K562 (cell line): ENCODE measurements around the gene SORT1. TPM values are rescaled to one million over a fixed set of nuclear protein-coding genes. Genes with fewer than 3 reads are reported as not detected.

Source experiments
- CBFA2T3 ChIP-seq: fragments of 450-650 bp; IDR thresholded peaks from 2 replicates; pipeline ENCODE4 v1.6.1; 2017
- CBX8 ChIP-seq: fragments of 200-600 bp; sonication (generic); IDR thresholded peaks from 2 replicates; pipeline ENCODE4 v1.6.1; 2012; ENCODE audit warnings: borderline replicate concordance, mixed run types, low read depth, mild to moderate bottlenecking, moderate library complexity, mixed read lengths, low read length, control low read depth, inconsistent platforms; ENCODE audit not compliant: poor library complexity, severe bottlenecking; ENCODE audit errors: extremely low read depth
- CHD4 ChIP-seq: fragments of 200-600 bp; sonication (generic); IDR thresholded peaks from 3 replicates; pipeline ENCODE4 v1.6.1; 2012; ENCODE audit warnings: low read depth, mild to moderate bottlenecking, mixed read lengths, low read length, inconsistent platforms; ENCODE audit not compliant: insufficient read depth, insufficient replicate concordance, poor library complexity, severe bottlenecking
- CTCFL ChIP-seq: IDR thresholded peaks from 2 replicates; pipeline ENCODE4 v1.6.1; 2011; ENCODE audit warnings: borderline replicate concordance, low read depth, mild to moderate bottlenecking, moderate library complexity, low read length; ENCODE audit not compliant: insufficient read depth, poor library complexity, severe bottlenecking
- FOSL1 ChIP-seq: fragments of 200-800 bp; sonication (Bioruptor generic); conservative IDR thresholded peaks from 2 replicates; pipeline ENCODE4 v1.6.1; 2016; ENCODE audit warnings: missing genetic modification characterization, missing compliant biosample characterization
- GTF2E2 ChIP-seq: fragments of 200-800 bp; sonication (Bioruptor generic); IDR thresholded peaks from 2 replicates; pipeline ENCODE4 v1.6.1; 2016; ENCODE audit warnings: missing genetic modification characterization, missing compliant biosample characterization
- MTA3 ChIP-seq: fragments of 450-650 bp; formaldehyde crosslinking; IDR thresholded peaks from 2 replicates; pipeline ENCODE4 v1.6.1; 2017; ENCODE audit warnings: mild to moderate bottlenecking, borderline replicate concordance
- NFE2 ChIP-seq: IDR thresholded peaks from 2 replicates; pipeline ENCODE4 v1.6.1; 2014; ENCODE audit warnings: antibody characterized with exemption, low read depth
- UBTF ChIP-seq, 2 experiments: IDR thresholded peaks; 2 replicates each; pipeline ENCODE4 v1.6.1; 2012; ENCODE audit warnings: improper control_type of control experiment in 2 of 2, low read depth in 2 of 2, low read length in 2 of 2, borderline replicate concordance in 1 of 2
- ZNF41 ChIP-seq: fragments of 250-450 bp; sonication (Bioruptor Pico); conservative IDR thresholded peaks from 2 replicates; pipeline ENCODE4 v1.4.0; 2020; ENCODE audit warnings: mild to moderate bottlenecking
- ZNF592 ChIP-seq: fragments of 450-650 bp; IDR thresholded peaks from 2 replicates; pipeline ENCODE4 v1.6.1; 2017; ENCODE audit warnings: antibody characterized with exemption, mild to moderate bottlenecking
- ZNF717 ChIP-seq: fragments of 250-450 bp; sonication (Bioruptor Pico); IDR thresholded peaks from 2 replicates; pipeline ENCODE4 v1.5.0; 2021
- ZNF766 ChIP-seq: fragments of 200-800 bp; sonication (Bioruptor generic); conservative IDR thresholded peaks from 2 replicates; pipeline ENCODE4 v1.6.1; 2016; ENCODE audit warnings: missing genetic modification characterization, missing compliant biosample characterization
- polyA plus RNA-seq, 8 experiments: library from polyadenylated mRNA; depleted of rRNA in 4 of 8; stranded (reverse) in 5 of 8; unstranded in 3 of 8; fragments of >200 nt; fragmentation: Nextera tagmentation in 2 of 8; fragmentation: Illumina TruSeq in 1 of 8; extraction: Ambion mirVana in 2 of 8; extraction: Trizol in 1 of 8; gene quantifications; 2 replicates each; pipeline versions ENCODE4 v1.2.1 to v1.2.3, GENCODE V29; 2011 to 2014; ENCODE audit warnings: inconsistent platforms in 1 of 8, missing spikeins in 1 of 8
- total RNA-seq, 7 experiments: library from RNA; depleted of rRNA in 6 of 7; stranded (reverse); fragments of >200 nt in 6 of 7; fragmentation: Illumina TruSeq in 2 of 7; extraction: Trizol in 2 of 7; gene quantifications; 2 replicates each; pipeline versions ENCODE4 v1.2.1 to v1.2.3, GENCODE V29; 2011 to 2021; ENCODE audit warnings: low replicate concordance in 1 of 7

The SORT1 gene
- total and polyA plus RNA-seq, 9 of the 15 experiments (the other 6 are each of a cell fraction or from before 2014, with no cell fraction given), result 27.4 to 112 (median 65.0) TPM

- TF ChIP-seq CTCFL, result no peak
- TF ChIP-seq CBFA2T3, result no peak
- TF ChIP-seq MTA3, result no peak
- no peak; the same call in 1 of the 2 replicates for TF ChIP-seq ZNF592
- no peak for TF ChIP-seq ZNF717 (CRISPR knock-in tag)
- TF ChIP-seq UBTF (IDR thresholded peaks at IDR 0.05; ENCODE audit: borderline replicate concordance in 1 of 2, low read depth in 2 of 2, low read length in 2 of 2), result peak; percentile 91 to 95
- no peak for TF ChIP-seq CBX8
- peak; percentile 89 for TF ChIP-seq FOSL1
- peak; percentile 84 for TF ChIP-seq NFE2
- TF ChIP-seq ZNF766, result no peak
- no peak for TF ChIP-seq CHD4
- 0 out of 2 replicates have a peak, but pooled peaks have one; percentile 45 for TF ChIP-seq GTF2E2 (tag)
- TF ChIP-seq ZNF41 (CRISPR knock-in tag), result no peak
Measured at GRCh38 chr1:109425391-109426280, 27.9 kb upstream of the SORT1 start (continued).
